ENCODE measurements around the gene RAD51B.

Gene RAD51B

GRCh38 chr14:68164711-68165113 lies 345.1 kb downstream of the RAD51B start:
- no peak overlapping the region for H3K4me3 Mint-ChIP-seq

DNA sequence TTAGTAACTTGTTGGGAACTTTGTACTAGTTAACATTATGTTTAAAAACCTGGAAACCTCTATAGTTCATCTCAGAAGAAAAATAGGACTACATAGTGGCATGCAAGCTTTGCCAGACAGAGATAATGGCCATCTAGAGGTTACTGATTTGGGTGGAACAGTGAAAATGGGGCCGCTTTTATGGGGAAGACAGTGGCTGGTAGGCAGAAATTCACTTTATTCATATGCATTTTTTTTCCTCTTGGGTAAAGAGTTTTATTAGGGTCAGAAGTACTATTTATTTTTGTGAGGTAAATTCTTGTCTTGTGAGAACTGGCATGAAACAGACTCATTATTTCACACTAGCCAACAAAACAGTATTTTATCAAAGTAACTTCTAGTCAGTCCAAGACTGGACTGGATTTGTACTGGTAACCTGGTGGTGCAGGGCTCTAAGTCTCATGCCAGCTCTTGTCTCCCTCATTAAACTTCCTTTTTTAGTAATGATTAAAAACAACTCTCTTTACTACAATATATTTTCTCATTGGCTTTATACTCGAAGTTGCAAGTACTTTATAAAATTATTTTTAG lies 345.8 kb downstream of the RAD51B start:
- no peak for ATAC-seq (ENCODE audit: low read depth)
- Mint-ChIP-seq H3K4me3 (no peak overlapping the region), H3K9me3 (no peaks in the 10 kb centered on the region), H3K27me3 (no peaks in the 10 kb centered on the region), H3K4me1 (no peaks in the 10 kb centered on the region), H3K36me3 (peaks cover 2% of the 10 kb centered on the region), H3K27ac (no peak overlapping the region)
- DNase-seq (ENCODE audit: low spot score in 2 of 2), result no peak

More at GRCh38 chr14:68164711-68165113, 345.1 kb downstream of the RAD51B start:
- Mint-ChIP-seq H3K27me3 (no peaks in the 10 kb centered on the region), H3K4me1 (no peaks in the 10 kb centered on the region), H3K36me3 (peaks cover 2% of the 10 kb centered on the region), H3K9me3 (no peaks in the 10 kb centered on the region), H3K27ac (no peak overlapping the region)
- DNase-seq (ENCODE audit: low spot score in 2 of 2) (no peak), ATAC-seq (ENCODE audit: low read depth) (no peak)

GRCh38 chr14:68166731-68167382 lies 347.3 kb downstream of the RAD51B start:
- Mint-ChIP-seq H3K4me1 (no peaks in the 10 kb centered on the region), H3K27ac (no peak overlapping the region), H3K9me3 (no peaks in the 10 kb centered on the region), H3K36me3 (peaks cover 2% of the 10 kb centered on the region), H3K4me3 (no peak overlapping the region), H3K27me3 (no peaks in the 10 kb centered on the region)
- ATAC-seq (ENCODE audit: low read depth) (no peak), DNase-seq (ENCODE audit: low spot score in 2 of 2) (no peak)

DNA sequence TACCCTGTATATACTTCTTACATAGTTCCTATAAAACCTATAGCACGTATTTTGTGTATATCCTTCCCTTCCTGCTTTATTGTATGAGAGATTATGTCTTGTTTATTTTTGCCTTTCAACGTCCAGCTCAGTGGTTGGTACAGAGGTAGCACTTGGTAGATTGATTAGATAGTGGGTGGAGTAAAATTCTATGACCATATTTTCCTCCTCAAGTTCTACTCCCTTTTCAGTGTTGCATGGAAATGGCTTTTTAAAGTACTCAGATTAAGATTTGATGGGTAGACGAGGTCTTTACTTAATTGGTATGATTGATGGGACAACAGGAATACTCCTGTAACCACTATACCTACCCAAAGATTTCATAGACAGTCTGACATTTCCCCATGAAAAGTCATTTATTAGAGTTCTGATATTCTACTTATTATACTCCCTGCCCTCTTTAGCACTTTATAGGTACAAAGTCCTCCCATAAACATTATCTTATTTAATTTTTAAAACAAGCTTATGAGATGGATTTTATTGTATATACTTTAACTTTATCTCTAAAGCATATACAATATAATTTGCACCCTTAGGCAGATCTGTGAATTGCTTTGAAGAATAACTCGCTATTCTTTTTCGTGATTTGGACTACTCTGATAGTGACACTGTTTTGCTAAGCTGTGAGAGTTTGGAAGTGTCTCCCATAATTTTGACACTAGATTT lies 348.0 kb downstream of the RAD51B start:
- H3K9me3 Mint-ChIP-seq, result no peaks in the 10 kb centered on the region
- DNase-seq (ENCODE audit: low spot score in 2 of 2) (no peak), ATAC-seq (ENCODE audit: low read depth) (no peak)
- H3K27ac Mint-ChIP-seq, result no peak overlapping the region
- H3K27me3 Mint-ChIP-seq, result no peaks in the 10 kb centered on the region
- H3K4me3 Mint-ChIP-seq, result no peak overlapping the region
- no peaks in the 10 kb centered on the region for H3K4me1 Mint-ChIP-seq
- peaks cover 5% of the 10 kb centered on the region for H3K36me3 Mint-ChIP-seq

GRCh38 chr14:68168460-68169109 lies 349.0 kb downstream of the RAD51B start:
- ATAC-seq (ENCODE audit: low read depth), result no peak
- no peaks in the 10 kb centered on the region for H3K27me3 Mint-ChIP-seq
- DNase-seq (ENCODE audit: low spot score in 2 of 2), result no peak
- H3K9me3 Mint-ChIP-seq, result no peaks in the 10 kb centered on the region
- H3K36me3 Mint-ChIP-seq, result peaks cover 7% of the 10 kb centered on the region
- no peak overlapping the region for H3K4me3 Mint-ChIP-seq
- H3K27ac Mint-ChIP-seq, result no peak overlapping the region
- H3K4me1 Mint-ChIP-seq, result no peaks in the 10 kb centered on the region

DNA sequence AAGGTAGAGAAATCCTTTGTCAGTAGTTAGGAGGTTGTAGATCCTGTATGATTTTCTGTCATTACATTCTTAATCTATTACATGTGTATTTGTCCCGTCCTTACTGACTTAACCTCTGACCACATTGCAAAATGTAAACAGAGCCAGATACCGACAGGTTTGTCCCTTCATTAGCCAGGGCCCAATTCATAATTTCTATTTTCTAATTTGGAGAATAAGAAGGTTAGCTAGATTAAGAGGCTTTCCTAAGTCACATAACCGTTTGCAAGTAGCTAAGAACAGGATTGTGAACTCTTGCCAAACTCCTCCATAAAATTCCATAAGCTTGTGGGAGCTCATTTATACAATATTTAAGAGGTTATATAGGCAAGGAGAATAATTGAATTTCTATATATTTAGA lies 352.6 kb downstream of the RAD51B start:
- Mint-ChIP-seq H3K36me3 (peaks cover 10% of the 10 kb centered on the region), H3K4me1 (no peaks in the 10 kb centered on the region), H3K27ac (no peak overlapping the region), H3K27me3 (no peaks in the 10 kb centered on the region), H3K4me3 (no peak overlapping the region), H3K9me3 (no peaks in the 10 kb centered on the region)
- DNase-seq (ENCODE audit: low spot score in 2 of 2) (no peak), ATAC-seq (ENCODE audit: low read depth) (no peak)

DNA sequence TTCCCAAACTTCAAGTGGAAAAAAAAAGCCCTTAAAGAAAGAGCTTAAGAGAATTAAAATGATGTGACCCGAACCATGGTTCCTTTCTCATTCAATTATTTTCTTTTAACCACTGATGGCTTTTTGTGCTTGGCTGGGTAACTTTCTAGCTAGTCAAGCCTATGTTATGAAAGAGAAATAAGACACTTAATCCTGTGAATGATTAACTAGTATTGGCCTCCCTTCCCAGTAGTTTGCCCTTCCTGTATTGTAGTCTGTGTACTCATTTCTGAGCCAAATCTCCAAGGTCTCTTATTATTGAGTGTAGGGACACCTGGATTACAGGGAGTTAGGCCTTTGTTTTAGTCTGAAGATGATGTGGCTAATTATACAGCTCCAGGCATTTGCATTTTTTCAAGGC lies 353.0 kb downstream of the RAD51B start:
- H3K4me1 Mint-ChIP-seq, result no peaks in the 10 kb centered on the region
- no peaks in the 10 kb centered on the region for H3K27me3 Mint-ChIP-seq
- H3K27ac Mint-ChIP-seq, result no peak overlapping the region
- peaks cover 10% of the 10 kb centered on the region for H3K36me3 Mint-ChIP-seq
- no peaks in the 10 kb centered on the region for H3K9me3 Mint-ChIP-seq
- DNase-seq (ENCODE audit: low spot score in 2 of 2) (no peak), ATAC-seq (ENCODE audit: low read depth) (no peak)
- H3K4me3 Mint-ChIP-seq, result no peak overlapping the region

GRCh38 chr14:68173227-68173972 lies 353.8 kb downstream of the RAD51B start:
- Mint-ChIP-seq H3K4me1 (no peaks in the 10 kb centered on the region), H3K9me3 (no peaks in the 10 kb centered on the region), H3K27me3 (no peaks in the 10 kb centered on the region), H3K36me3 (peaks cover 10% of the 10 kb centered on the region), H3K27ac (no peak overlapping the region), H3K4me3 (no peak overlapping the region)
- DNase-seq (ENCODE audit: low spot score in 2 of 2) (no peak), ATAC-seq (ENCODE audit: low read depth) (no peak)

- Mint-ChIP-seq H3K27me3 (no peaks in the 10 kb centered on the region), H3K4me1 (no peaks in the 10 kb centered on the region)
These were observed 354.9 kb downstream of the RAD51B start for GRCh38 chr14:68174446-68174845.

GRCh38 chr14:68176687-68177086 lies 357.1 kb downstream of the RAD51B start:
- Mint-ChIP-seq H3K36me3 (peaks cover 10% of the 10 kb centered on the region), H3K4me1 (peaks cover 12% of the 10 kb centered on the region), H3K27me3 (no peaks in the 10 kb centered on the region), H3K9me3 (no peaks in the 10 kb centered on the region), H3K27ac (no peak overlapping the region), H3K4me3 (no peak overlapping the region)
- DNase-seq (ENCODE audit: low spot score in 2 of 2), result no peak
- ATAC-seq (ENCODE audit: low read depth), result no peak

More at GRCh38 chr14:68174446-68174845, 354.9 kb downstream of the RAD51B start:
- H3K4me3 Mint-ChIP-seq, result no peak overlapping the region
- H3K36me3 Mint-ChIP-seq, result peaks cover 10% of the 10 kb centered on the region
- no peak for DNase-seq (ENCODE audit: low spot score in 2 of 2)
- H3K27ac Mint-ChIP-seq, result no peak overlapping the region
- no peaks in the 10 kb centered on the region for H3K9me3 Mint-ChIP-seq
- ATAC-seq (ENCODE audit: low read depth), result no peak

- ATAC-seq (ENCODE audit: low read depth), result no peak
These were observed 358.1 kb downstream of the RAD51B start for GRCh38 chr14:68177728-68178127.

DNA sequence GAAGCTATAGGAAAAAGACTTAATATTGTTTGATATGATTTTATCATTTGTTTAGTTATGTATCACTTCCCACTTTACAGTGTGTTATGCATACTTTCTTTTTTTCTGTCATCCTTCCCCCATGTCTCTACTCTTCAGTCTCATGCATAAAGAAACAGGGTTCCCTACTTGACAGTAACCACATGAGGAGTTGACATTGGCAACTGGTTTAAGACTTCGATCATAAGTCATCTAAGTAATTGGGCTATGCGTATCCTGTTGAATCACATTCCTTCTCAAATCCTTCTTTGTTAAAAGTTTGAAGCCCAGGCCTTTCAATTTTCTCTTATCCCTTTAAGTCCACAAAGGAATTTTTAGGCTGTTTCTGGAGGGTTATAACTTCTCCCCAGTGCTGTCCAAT lies 358.7 kb downstream of the RAD51B start:
- Mint-ChIP-seq H3K36me3 (peaks cover 7% of the 10 kb centered on the region), H3K4me1 (peaks cover 20% of the 10 kb centered on the region), H3K9me3 (no peaks in the 10 kb centered on the region), H3K4me3 (no peak overlapping the region), H3K27me3 (no peaks in the 10 kb centered on the region), H3K27ac (no peak overlapping the region)
- ATAC-seq (ENCODE audit: low read depth) (no peak), DNase-seq (ENCODE audit: low spot score in 2 of 2) (no peak)

More at GRCh38 chr14:68177728-68178127, 358.1 kb downstream of the RAD51B start:
- Mint-ChIP-seq H3K27me3 (no peaks in the 10 kb centered on the region), H3K36me3 (peaks cover 7% of the 10 kb centered on the region), H3K27ac (no peak overlapping the region), H3K9me3 (no peaks in the 10 kb centered on the region), H3K4me1 (peaks cover 16% of the 10 kb centered on the region), H3K4me3 (no peak overlapping the region)
- DNase-seq (ENCODE audit: low spot score in 2 of 2), result no peak

DNA sequence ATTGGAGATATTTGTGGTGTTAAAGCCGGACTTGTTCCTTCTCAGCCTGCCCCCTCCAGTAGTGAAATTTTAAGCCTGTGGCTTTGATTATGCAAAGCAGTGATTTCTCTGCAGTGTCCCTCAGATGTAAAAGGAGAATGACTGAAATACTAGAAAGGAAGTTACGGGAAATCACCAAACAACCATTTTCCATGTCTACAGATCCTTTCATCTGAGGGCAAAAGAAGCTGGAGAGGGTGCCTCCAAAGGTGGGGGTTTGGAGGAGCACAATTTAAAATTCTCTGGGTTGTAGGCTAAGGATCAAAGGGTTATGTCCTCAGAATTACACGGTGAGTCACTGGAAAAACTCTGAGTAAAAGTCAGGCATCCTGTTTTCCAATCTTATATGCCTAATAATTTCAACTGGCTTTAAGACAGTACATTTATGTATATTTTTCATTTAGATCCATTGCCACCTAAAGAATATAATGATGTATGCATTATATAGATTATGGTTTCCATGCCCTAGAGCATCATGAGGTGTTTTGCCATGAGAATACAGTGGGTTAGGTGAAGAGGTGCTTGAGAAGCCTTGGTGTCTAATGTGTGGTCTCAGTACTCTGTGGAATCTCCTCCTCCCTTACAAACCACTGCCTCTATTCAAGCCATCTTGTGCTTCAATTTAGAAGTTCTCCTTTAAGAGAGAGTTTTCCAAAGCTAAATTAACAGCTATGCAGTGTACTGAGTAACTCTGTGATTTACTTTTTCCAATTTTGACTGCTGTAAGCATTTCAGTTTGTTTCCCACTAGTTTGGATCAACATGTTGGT lies 362.1 kb downstream of the RAD51B start:
- no peaks in the 10 kb centered on the region for H3K27me3 Mint-ChIP-seq
- peaks cover 20% of the 10 kb centered on the region for H3K4me1 Mint-ChIP-seq
- no peak overlapping the region for H3K27ac Mint-ChIP-seq
- H3K4me3 Mint-ChIP-seq, result no peak overlapping the region
- DNase-seq (ENCODE audit: low spot score in 2 of 2) (no peak), ATAC-seq (ENCODE audit: low read depth) (no peak)
- no peaks in the 10 kb centered on the region for H3K9me3 Mint-ChIP-seq
- no peaks in the 10 kb centered on the region for H3K36me3 Mint-ChIP-seq

Data from memory B cell (primary cell).